Endothelial cell (in vitro differentiated cells): ENCODE measurements around the gene NDP. TPM values are rescaled to one million over a fixed set of nuclear protein-coding genes. Genes with fewer than 3 reads are reported as not detected.
"Not testable (repeated sequence)": the region's sequence is repeated elsewhere in the genome, so short reads cannot be mapped to it uniquely, and the experiment has no call there.

Experiments
- DNase-seq: peaks from one replicate; pipeline ENCODE4 v3.0.0; 2021; ENCODE audit warnings: low spot score
- H3K27ac Mint-ChIP-seq: one replicate; pipeline ENCODE4 v1.8.0; 2021; ENCODE audit warnings: mixed read lengths, inconsistent platforms; ENCODE audit not compliant: unreplicated experiment
- H3K27me3 Mint-ChIP-seq: one replicate; pipeline ENCODE4 v1.8.0; 2021; ENCODE audit warnings: mild to moderate bottlenecking, moderate library complexity, mixed read lengths, inconsistent platforms; ENCODE audit not compliant: unreplicated experiment
- H3K36me3 Mint-ChIP-seq: one replicate; pipeline ENCODE4 v1.8.0; 2021; ENCODE audit warnings: mild to moderate bottlenecking, low read depth, mixed read lengths, inconsistent platforms; ENCODE audit not compliant: unreplicated experiment
- H3K4me1 Mint-ChIP-seq: one replicate; pipeline ENCODE4 v1.8.0; 2021; ENCODE audit warnings: mild to moderate bottlenecking, mixed read lengths, inconsistent platforms; ENCODE audit not compliant: unreplicated experiment
- H3K4me3 Mint-ChIP-seq: one replicate; pipeline ENCODE4 v1.8.0; 2021; ENCODE audit warnings: mild to moderate bottlenecking, mixed read lengths, inconsistent platforms; ENCODE audit not compliant: unreplicated experiment
- H3K9me3 Mint-ChIP-seq: one replicate; pipeline ENCODE4 v1.8.0; 2021; ENCODE audit warnings: mixed read lengths, inconsistent platforms; ENCODE audit not compliant: unreplicated experiment
- CTCF ChIP-seq: fragments of 200-600 bp; sonication (generic); IDR thresholded peaks from one replicate; pipeline ENCODE4 v1.5.0; 2021; ENCODE audit warnings: antibody characterized with exemption; ENCODE audit not compliant: unreplicated experiment
- total RNA-seq: library from RNA; stranded (reverse); fragmentation: NEBNext Ultra II Directional; extraction: Animal tissue kit (Norgen Biotek cat#: 25700); gene quantifications from one replicate; pipeline ENCODE4 v1.2.1, GENCODE V29; 2021; ENCODE audit not compliant: unreplicated experiment

NDP gene
- total RNA-seq, 1 donor from 2014 or later: not detected

- TF ChIP-seq CTCF: no peak
- DNase-seq: no peak
- Mint-ChIP-seq H3K27me3 (no peaks in the 10 kb centered on the region), H3K9me3 (no peaks in the 10 kb centered on the region), H3K36me3 (no peaks in the 10 kb centered on the region), H3K4me3 (no peak overlapping the region), H3K4me1 (no peaks in the 10 kb centered on the region), H3K27ac (no peak overlapping the region)
These were observed 33.8 kb downstream of the NDP start for GRCh38 chrX:43939187-43939926.

- not testable (repeated sequence) for H3K9me3 Mint-ChIP-seq, H3K27me3 Mint-ChIP-seq, DNase-seq, H3K4me1 Mint-ChIP-seq, H3K36me3 Mint-ChIP-seq, H3K4me3 Mint-ChIP-seq, H3K27ac Mint-ChIP-seq
These were observed 51.2 kb downstream of the NDP start for GRCh38 chrX:43922032-43922431.

- not testable (repeated sequence) for H3K9me3 Mint-ChIP-seq, H3K4me3 Mint-ChIP-seq, H3K36me3 Mint-ChIP-seq, DNase-seq, H3K4me1 Mint-ChIP-seq, H3K27ac Mint-ChIP-seq, H3K27me3 Mint-ChIP-seq
These were observed 62.4 kb downstream of the NDP start for GRCh38 chrX:43910772-43911171.

- no peaks in the 10 kb centered on the region for H3K36me3 Mint-ChIP-seq
- H3K4me3 Mint-ChIP-seq: no peak overlapping the region
- H3K27ac Mint-ChIP-seq: no peak overlapping the region
- H3K9me3 Mint-ChIP-seq: no peaks in the 10 kb centered on the region
- no peaks in the 10 kb centered on the region for H3K27me3 Mint-ChIP-seq
- H3K4me1 Mint-ChIP-seq: no peaks in the 10 kb centered on the region
- DNase-seq: no peak
- TF ChIP-seq CTCF: no peak
These were observed 63.2 kb downstream of the NDP start for GRCh38 chrX:43910012-43910411.

GRCh38 chrX:43909141-43909540, 64.0 kb downstream of the NDP start:
- no peak for DNase-seq
- no peaks in the 10 kb centered on the region for H3K27me3 Mint-ChIP-seq
- H3K36me3 Mint-ChIP-seq: no peaks in the 10 kb centered on the region
- H3K9me3 Mint-ChIP-seq: no peaks in the 10 kb centered on the region
- no peak for TF ChIP-seq CTCF
- H3K27ac Mint-ChIP-seq: no peak overlapping the region
- no peaks in the 10 kb centered on the region for H3K4me1 Mint-ChIP-seq
- H3K4me3 Mint-ChIP-seq: no peak overlapping the region
